Neural progenitor cell (in vitro differentiated cells): ENCODE measurements around the gene GLRA1. TPM values are rescaled to one million over a fixed set of nuclear protein-coding genes. Genes with fewer than 3 reads are reported as not detected.
A peak's percentile ranks its signal among the peaks of the same experiment; 100 is the strongest.

ENCODE experiments used
- DNase-seq: peaks from one replicate; pipeline ENCODE4 v3.0.0-alpha.2; 2016; ENCODE audit warnings: low spot score
- H2AFZ ChIP-seq: fragments of 200-600 bp; sonication (generic); replicated peaks from 2 replicates; pipeline ENCODE4 v1.6.1; 2016; ENCODE audit warnings: antibody characterized with exemption
- H3F3A ChIP-seq: fragments of 200-600 bp; sonication (generic); 2 replicates; pipeline ENCODE4 v1.6.1; 2016; ENCODE audit warnings: antibody characterized with exemption, low read depth
- H3K27ac ChIP-seq: fragments of 200-600 bp; sonication (generic); 2 replicates; pipeline ENCODE4 v1.5.1; 2016; ENCODE audit warnings: mild to moderate bottlenecking
- H3K27me3 ChIP-seq: fragments of 200-600 bp; sonication (generic); 2 replicates; pipeline ENCODE4 v1.6.1; 2016; ENCODE audit warnings: mild to moderate bottlenecking, moderate library complexity
- H3K36me3 ChIP-seq: fragments of 200-600 bp; sonication (generic); 2 replicates; pipeline ENCODE4 v1.5.1; 2016
- H3K4me1 ChIP-seq: fragments of 200-600 bp; sonication (generic); 2 replicates; pipeline ENCODE4 v1.6.1; 2016; ENCODE audit warnings: mixed run types
- H3K4me2 ChIP-seq: fragments of 200-600 bp; sonication (generic); 2 replicates; pipeline ENCODE4 v1.6.1; 2016
- H3K4me3 ChIP-seq: fragments of 200-600 bp; sonication (generic); 2 replicates; pipeline ENCODE4 v1.5.1; 2016
- H3K79me2 ChIP-seq: fragments of 200-600 bp; sonication (generic); 2 replicates; pipeline ENCODE4 v1.6.1; 2016; ENCODE audit warnings: low read depth
- H3K9ac ChIP-seq: fragments of 200-600 bp; sonication (generic); 2 replicates; pipeline ENCODE4 v1.6.1; 2016
- H3K9me3 ChIP-seq: fragments of 200-600 bp; sonication (generic); 2 replicates; pipeline ENCODE4 v1.5.1; 2016; ENCODE audit warnings: low read depth
- H4K20me1 ChIP-seq: fragments of 200-600 bp; sonication (generic); 2 replicates; pipeline ENCODE4 v1.6.1; 2016; ENCODE audit warnings: low read depth
- H3K27ac Mint-ChIP-seq: 3 replicates; pipeline ENCODE4 v1.8.0; 2021; ENCODE audit warnings: mixed read lengths
- H3K27me3 Mint-ChIP-seq: 2 replicates; pipeline ENCODE4 v1.8.0; 2022; ENCODE audit warnings: low read depth, mild to moderate bottlenecking, inconsistent platforms, moderate library complexity, mixed read lengths; ENCODE audit not compliant: insufficient read depth
- H3K36me3 Mint-ChIP-seq: 3 replicates; pipeline ENCODE4 v1.8.0; 2021; ENCODE audit warnings: mixed read lengths
- H3K4me1 Mint-ChIP-seq: 3 replicates; pipeline ENCODE4 v1.8.0; 2021; ENCODE audit warnings: mixed read lengths
- H3K4me3 Mint-ChIP-seq: 3 replicates; pipeline ENCODE4 v1.8.0; 2021; ENCODE audit warnings: mild to moderate bottlenecking, moderate library complexity, mixed read lengths
- H3K9me3 Mint-ChIP-seq: 3 replicates; pipeline ENCODE4 v1.8.0; 2020; ENCODE audit warnings: mixed read lengths
- CTCF ChIP-seq: fragments of 200-600 bp; sonication (generic); IDR thresholded peaks from 2 replicates; pipeline ENCODE4 v1.5.1; 2017; ENCODE audit warnings: antibody characterized with exemption, mild to moderate bottlenecking
- EZH2 ChIP-seq: fragments of 200-600 bp; sonication (generic); IDR thresholded peaks from 2 replicates; pipeline ENCODE4 v1.6.1; 2017; ENCODE audit warnings: antibody characterized with exemption, mild to moderate bottlenecking, moderate library complexity
- EZH2phosphoT487 ChIP-seq: fragments of 200-600 bp; sonication (generic); IDR thresholded peaks from 2 replicates; pipeline ENCODE4 v1.6.1; 2017; ENCODE audit warnings: antibody characterized with exemption
- total RNA-seq: library from RNA; depleted of rRNA; stranded (reverse); fragments of >200 nt; gene quantifications from 2 replicates; pipeline ENCODE4 v1.2.3, GENCODE V29; 2015; ENCODE audit warnings: low replicate concordance

GLRA1 gene
- not detected in 2 replicates for total RNA-seq

- Histone ChIP-seq H3K79me2 (no peaks in the 10 kb centered on the region), H4K20me1 (peaks cover 57% of the 10 kb centered on the region), H3K27ac (no peak within 1 kb of the TSS), H3K36me3 (no peaks in the 10 kb centered on the region), H3K9me3 (no peaks in the 10 kb centered on the region), H3K9ac (no peak within 1 kb of the TSS), H3K4me3 (no peak within 1 kb of the TSS), H3F3A (peaks cover 29% of the 10 kb centered on the region), H3K4me2 (peak within 1 kb of the TSS; percentile 49), H3K4me1 (peaks cover 11% of the 10 kb centered on the region), H2AFZ (no peak within 1 kb of the TSS), H3K27me3 (peaks cover 97% of the 10 kb centered on the region)
- no peaks in the 10 kb centered on the region for H3K36me3 Mint-ChIP-seq
- peaks cover 42% of the 10 kb centered on the region for H3K27me3 Mint-ChIP-seq
- H3K27ac Mint-ChIP-seq = no peak within 1 kb of the TSS
- TF ChIP-seq EZH2phosphoT487 (peak; percentile 20), CTCF (no peak)
- no peaks in the 10 kb centered on the region for H3K9me3 Mint-ChIP-seq
- peak within 1 kb of the TSS; percentile 61 for H3K4me3 Mint-ChIP-seq
- H3K4me1 Mint-ChIP-seq = peaks cover 33% of the 10 kb centered on the region
- peak; percentile 93 for DNase-seq
These were observed at the start of gene GLRA1 for GRCh38 chr5:151924564-151925301. Gene GLRA1 (minus strand): TSS chr5:151924851. CDS start chr5:151924549, 302 bp downstream.

GRCh38 chr5:151970885-151971284, 46.2 kb upstream of the GLRA1 start:
- Mint-ChIP-seq H3K4me1 (peaks cover 23% of the 10 kb centered on the region), H3K4me3 (no peak overlapping the region), H3K36me3 (no peaks in the 10 kb centered on the region), H3K27ac (no peak overlapping the region), H3K9me3 (peaks cover 5% of the 10 kb centered on the region), H3K27me3 (peaks cover 1% of the 10 kb centered on the region)
- Histone ChIP-seq H3K27ac (no peak overlapping the region), H3K9me3 (no peaks in the 10 kb centered on the region), H3K9ac (no peak overlapping the region), H3K4me2 (peak overlapping the region; percentile 21), H2AFZ (no peak overlapping the region), H3K79me2 (no peaks in the 10 kb centered on the region), H4K20me1 (no peaks in the 10 kb centered on the region), H3K27me3 (no peaks in the 10 kb centered on the region), H3F3A (no peaks in the 10 kb centered on the region), H3K4me1 (peaks cover 11% of the 10 kb centered on the region), H3K4me3 (no peak overlapping the region), H3K36me3 (no peaks in the 10 kb centered on the region)
- peak; percentile 24 for DNase-seq
- TF ChIP-seq EZH2 (no peak), CTCF (no peak), EZH2phosphoT487 (no peak)

DNA sequence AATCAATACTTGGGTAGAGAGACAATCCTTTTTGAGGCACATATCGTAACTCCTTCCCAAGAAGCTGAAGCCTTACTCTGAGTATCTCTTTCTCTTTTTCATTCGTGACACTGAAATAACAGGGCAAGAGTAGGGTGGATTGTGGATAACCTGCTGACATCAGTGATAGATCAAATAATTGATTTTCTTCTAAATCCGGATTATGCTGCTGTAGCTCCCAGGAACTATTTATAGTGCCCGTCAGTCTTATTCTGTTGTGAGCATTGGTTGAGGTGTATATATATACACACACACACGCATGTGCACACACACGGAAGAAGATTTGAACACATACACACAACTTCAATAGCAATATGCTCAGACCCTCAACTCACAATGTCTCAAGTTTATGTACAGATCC, 43.2 kb upstream of the GLRA1 start:
- TF ChIP-seq CTCF = no peak
- no peak for TF ChIP-seq EZH2
- TF ChIP-seq EZH2phosphoT487 = no peak
- Histone ChIP-seq H3K27ac (no peak overlapping the region), H3K79me2 (no peaks in the 10 kb centered on the region), H3F3A (no peaks in the 10 kb centered on the region), H3K27me3 (no peaks in the 10 kb centered on the region), H2AFZ (no peak overlapping the region), H3K4me2 (no peak overlapping the region), H3K9me3 (no peaks in the 10 kb centered on the region), H3K4me3 (no peak overlapping the region), H3K9ac (no peak overlapping the region), H4K20me1 (no peaks in the 10 kb centered on the region), H3K36me3 (no peaks in the 10 kb centered on the region), H3K4me1 (peaks cover 19% of the 10 kb centered on the region)
- Mint-ChIP-seq H3K9me3 (peaks cover 5% of the 10 kb centered on the region), H3K36me3 (no peaks in the 10 kb centered on the region), H3K27me3 (peaks cover 9% of the 10 kb centered on the region), H3K4me3 (no peak overlapping the region), H3K27ac (no peak overlapping the region), H3K4me1 (peaks cover 35% of the 10 kb centered on the region)
- no peak for DNase-seq
